GM23248 (cell line): ENCODE results near the gene ZBED2. TPM values are rescaled to one million over a fixed set of nuclear protein-coding genes. Genes with fewer than 3 reads are reported as not detected.
A peak's percentile ranks its signal among the peaks of the same experiment; 100 is the strongest.

Experiments used
- DNase-seq: peaks from one replicate; pipeline ENCODE4 v3.0.0-alpha.2; 2015
- H2AFZ ChIP-seq: fragments of 200-600 bp; sonication (generic); 2 replicates; pipeline ENCODE4 v1.6.1; 2016; ENCODE audit warnings: antibody characterized with exemption
- H3F3A ChIP-seq: fragments of 200-600 bp; sonication (generic); 2 replicates; pipeline ENCODE4 v1.6.1; 2016; ENCODE audit warnings: mild to moderate bottlenecking, antibody characterized with exemption, mixed run types; ENCODE audit not compliant: insufficient read depth
- H3K27ac ChIP-seq: fragments of 200-600 bp; sonication (generic); 2 replicates; pipeline ENCODE4 v1.5.1; 2016; ENCODE audit warnings: mild to moderate bottlenecking
- H3K27me3 ChIP-seq: fragments of 200-600 bp; sonication (generic); replicated peaks from 2 replicates; pipeline ENCODE4 v1.6.1; 2016; ENCODE audit warnings: mild to moderate bottlenecking; ENCODE audit not compliant: insufficient read depth
- H3K36me3 ChIP-seq: fragments of 200-600 bp; sonication (generic); 2 replicates; pipeline ENCODE4 v1.6.1; 2016; ENCODE audit warnings: low read depth, mild to moderate bottlenecking
- H3K4me1 ChIP-seq: fragments of 200-600 bp; sonication (generic); 2 replicates; pipeline ENCODE4 v1.6.1; 2016; ENCODE audit warnings: mild to moderate bottlenecking; ENCODE audit not compliant: insufficient read depth
- H3K4me2 ChIP-seq: fragments of 200-600 bp; sonication (generic); one replicate; pipeline ENCODE4 v1.6.1; 2016; ENCODE audit warnings: mild to moderate bottlenecking; ENCODE audit not compliant: unreplicated experiment
- H3K4me3 ChIP-seq: fragments of 200-600 bp; sonication (generic); 2 replicates; pipeline ENCODE4 v1.5.1; 2016; ENCODE audit warnings: mild to moderate bottlenecking
- H3K79me2 ChIP-seq: fragments of 200-600 bp; sonication (generic); 2 replicates; pipeline ENCODE4 v1.6.1; 2016; ENCODE audit warnings: mild to moderate bottlenecking; ENCODE audit not compliant: insufficient read depth
- H3K9ac ChIP-seq: fragments of 200-600 bp; sonication (generic); 2 replicates; pipeline ENCODE4 v1.6.1; 2016; ENCODE audit warnings: mild to moderate bottlenecking
- H3K9me2 ChIP-seq: fragments of 200-600 bp; sonication (generic); 2 replicates; pipeline ENCODE4 v1.6.1; 2016; ENCODE audit warnings: mixed run types, mild to moderate bottlenecking, moderate library complexity; ENCODE audit not compliant: insufficient read depth
- H3K9me3 ChIP-seq: fragments of 200-600 bp; sonication (generic); one replicate; pipeline ENCODE4 v1.6.1; 2017; ENCODE audit warnings: low read depth
- H4K20me1 ChIP-seq: fragments of 200-600 bp; sonication (generic); 2 replicates; pipeline ENCODE4 v1.6.0; 2016; ENCODE audit not compliant: insufficient read depth
- EZH2 ChIP-seq: fragments of 200-600 bp; sonication (generic); IDR thresholded peaks from 2 replicates; pipeline ENCODE4 v1.6.1; 2018; ENCODE audit warnings: antibody characterized with exemption, mild to moderate bottlenecking; ENCODE audit not compliant: insufficient read depth, poor library complexity, severe bottlenecking
- EZH2phosphoT487 ChIP-seq: fragments of 200-600 bp; sonication (generic); IDR thresholded peaks from 2 replicates; pipeline ENCODE4 v1.6.1; 2018; ENCODE audit warnings: antibody characterized with exemption, moderate library complexity, mild to moderate bottlenecking, low read depth; ENCODE audit not compliant: insufficient read depth
- whole genome bisulfite sequencing, 2 experiments: methylation state at CpG; one replicate each; pipeline ENCODE4 v1.1.6; 2015 to 2017; ENCODE audit warnings: low lambda C conversion rate in 2 of 2, low coverage in 1 of 2; ENCODE audit errors: missing lambda C conversion rate in 2 of 2; 5-methylcytosine and 5-hydroxymethylcytosine counted together
- in situ Hi-C: fragments of 300-500 bp; cut with MboI; formaldehyde crosslinking; loops from 2 replicates; pipeline ENCODE4 v1.15.0; 2020
- polyA plus RNA-seq: library from polyadenylated mRNA; unstranded; fragments of >200 nt; fragmentation: Nextera tagmentation; extraction: Ambion mirVana; gene quantifications from 2 replicates; pipeline ENCODE4 v1.2.1, GENCODE V29; 2016
- total RNA-seq: library from RNA; depleted of rRNA; stranded (reverse); fragments of >200 nt; shearing (Covaris generic); gene quantifications from 2 replicates; pipeline ENCODE4 v1.2.3, GENCODE V29; 2014

Gene ZBED2
- total and polyA plus RNA-seq, 2 experiments from 2014 or later, result not detected

DNA sequence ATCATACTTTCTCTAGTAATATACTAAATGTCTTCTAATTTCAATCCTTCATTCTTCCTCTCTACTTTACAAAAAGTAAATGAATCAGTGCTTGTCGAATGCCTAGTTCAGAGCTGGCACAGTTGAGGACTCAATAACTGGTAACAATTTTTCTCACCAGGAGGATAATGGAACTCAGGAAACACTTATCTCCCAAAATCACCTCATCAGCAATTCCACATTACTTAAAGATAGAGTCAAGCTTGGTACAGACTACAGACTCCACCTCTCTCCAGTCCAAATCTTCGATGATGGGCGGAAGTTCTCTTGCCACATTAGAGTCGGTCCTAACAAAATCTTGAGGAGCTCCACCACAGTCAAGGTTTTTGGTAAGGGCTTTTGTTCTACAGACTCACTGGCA is 16.3 kb downstream of the ZBED2 start:
- Histone ChIP-seq H4K20me1 (no peaks in the 10 kb centered on the region), H3K27ac (no peak overlapping the region), H3K36me3 (no peaks in the 10 kb centered on the region), H3K79me2 (no peaks in the 10 kb centered on the region), H3K4me2 (no peak overlapping the region), H3K9me3 (no peaks in the 10 kb centered on the region), H3F3A (peaks cover 14% of the 10 kb centered on the region), H2AFZ (no peak overlapping the region), H3K4me1 (peaks cover 21% of the 10 kb centered on the region), H3K4me3 (no peak overlapping the region), H3K9me2 (no peaks in the 10 kb centered on the region), H3K9ac (no peak overlapping the region), H3K27me3 (no peaks in the 10 kb centered on the region)
- DNase-seq, result no peak
- 72 to 74% methylated on average over 4 of the region's 4 CpGs for WGBS, 2 experiments
- TF ChIP-seq EZH2phosphoT487 (no peak), EZH2 (no peak)
- in situ Hi-C loops, result no loop called here

DNA sequence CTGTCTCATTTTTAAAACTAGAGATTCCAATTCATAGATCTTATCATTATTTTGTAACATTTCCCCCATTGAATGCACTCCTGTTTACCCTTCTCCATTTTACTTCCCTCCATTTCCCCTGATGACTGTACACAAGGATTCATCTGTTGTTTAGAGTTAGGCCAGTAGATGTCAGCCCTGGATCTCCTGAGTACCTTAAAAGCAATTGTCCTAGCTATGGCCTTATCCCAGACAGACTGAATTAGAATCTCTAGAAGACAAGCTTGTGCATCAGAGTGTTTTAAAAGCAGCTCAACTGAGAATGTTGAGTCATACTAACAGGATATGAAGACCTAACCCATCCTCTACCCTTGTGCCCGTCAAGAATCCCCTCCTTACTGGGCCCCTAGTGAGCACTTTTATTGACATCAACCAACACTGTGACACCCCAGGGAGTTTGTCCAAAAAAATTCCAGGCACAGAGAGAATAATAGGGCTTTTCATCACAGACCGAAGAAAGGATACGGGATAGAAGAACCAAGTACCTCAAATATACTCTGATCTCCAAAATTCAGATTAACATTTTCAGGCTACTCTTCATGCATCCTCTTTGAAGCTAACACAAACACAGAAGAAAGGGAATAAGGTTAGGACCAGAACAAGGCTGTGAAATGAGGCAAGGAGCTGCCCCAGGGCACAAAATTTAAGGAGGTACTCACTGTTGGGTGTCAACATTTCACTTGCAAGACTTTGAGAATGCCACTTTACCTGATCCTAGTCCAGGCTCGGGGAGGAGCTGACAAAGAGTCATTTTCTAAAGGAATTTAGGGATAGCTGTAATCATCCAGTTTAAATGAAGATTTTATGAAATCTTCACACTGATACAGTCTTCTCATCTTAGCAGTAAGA is 17.1 kb downstream of the ZBED2 start:
- Histone ChIP-seq H3K9me3 (no peaks in the 10 kb centered on the region), H3K9ac (no peak overlapping the region), H3F3A (peaks cover 14% of the 10 kb centered on the region), H3K4me2 (no peak overlapping the region), H3K27ac (no peak overlapping the region), H3K9me2 (no peaks in the 10 kb centered on the region), H3K4me3 (no peak overlapping the region), H3K36me3 (no peaks in the 10 kb centered on the region), H3K4me1 (peaks cover 21% of the 10 kb centered on the region), H3K79me2 (no peaks in the 10 kb centered on the region), H2AFZ (peak overlapping the region; percentile 14; the same call in 1 of the 2 replicates), H4K20me1 (no peaks in the 10 kb centered on the region), H3K27me3 (no peaks in the 10 kb centered on the region)
- in situ Hi-C loops, result no loop called here
- TF ChIP-seq EZH2phosphoT487, result no peak
- no peak for TF ChIP-seq EZH2
- peak; percentile 86 for DNase-seq
- WGBS, 2 experiments, result 57 to 60% methylated on average over 4 of the region's 4 CpGs

- Histone ChIP-seq H3K4me3 (no peak overlapping the region), H2AFZ (peak overlapping the region; percentile 13; the same call in 1 of the 2 replicates), H3K4me1 (peaks cover 15% of the 10 kb centered on the region), H3K4me2 (no peak overlapping the region), H3F3A (peaks cover 8% of the 10 kb centered on the region), H3K27me3 (no peaks in the 10 kb centered on the region), H3K36me3 (no peaks in the 10 kb centered on the region), H3K9me2 (no peaks in the 10 kb centered on the region), H4K20me1 (no peaks in the 10 kb centered on the region), H3K27ac (no peak overlapping the region), H3K79me2 (no peaks in the 10 kb centered on the region), H3K9me3 (no peaks in the 10 kb centered on the region), H3K9ac (no peak overlapping the region)
- WGBS, 2 experiments, result 7 to 8% methylated on average over 1 of the region's 1 CpG
- in situ Hi-C loops, result no loop called here
- DNase-seq, result no peak
- no peak for TF ChIP-seq EZH2phosphoT487
Measured at GRCh38 chr3:111577113-111577512, 18.0 kb downstream of the ZBED2 start.

DNA sequence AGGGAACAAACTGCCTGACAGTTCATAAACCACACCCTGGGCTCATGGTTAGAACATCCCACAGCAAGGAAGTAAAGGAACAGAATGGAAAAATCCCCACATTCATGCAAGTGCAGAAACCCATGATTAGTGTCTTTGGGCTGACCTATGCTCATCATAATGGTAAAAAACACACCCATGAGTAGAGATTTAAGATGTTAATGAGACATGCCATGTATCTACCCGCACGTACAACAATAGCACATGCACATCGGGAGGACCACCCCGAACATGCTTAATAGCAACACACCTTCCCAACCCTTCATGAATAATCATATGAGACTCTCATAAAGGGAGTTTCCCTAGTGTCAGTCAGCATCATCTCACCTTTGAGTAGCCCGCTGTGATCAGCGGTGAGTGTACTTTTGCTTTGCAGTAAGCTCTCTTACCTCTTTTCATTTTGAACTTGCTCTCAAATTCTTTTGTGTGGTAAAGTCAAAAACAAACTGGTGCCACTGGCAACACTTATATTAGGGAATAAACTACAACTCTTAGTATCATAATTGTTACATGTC is 23.2 kb downstream of the ZBED2 start:
- H3K36me3 ChIP-seq, result no peaks in the 10 kb centered on the region
- 0 out of 2 replicates have a peak, but pooled peaks cover 3% of the 10 kb centered on the region for H3K4me1 ChIP-seq
- H4K20me1 ChIP-seq, result no peaks in the 10 kb centered on the region
- no peak overlapping the region for H3K27ac ChIP-seq
- no peak overlapping the region for H2AFZ ChIP-seq
- no peak overlapping the region for H3K4me3 ChIP-seq
- H3K79me2 ChIP-seq, result no peaks in the 10 kb centered on the region
- no peaks in the 10 kb centered on the region for H3K9me3 ChIP-seq
- H3K27me3 ChIP-seq, result no peaks in the 10 kb centered on the region
- in situ Hi-C loops, result no loop called here
- DNase-seq, result no peak
- no peak overlapping the region for H3K9ac ChIP-seq
- no peaks in the 10 kb centered on the region for H3K9me2 ChIP-seq
- 76 to 81% methylated on average over 6 of the region's 6 CpGs for WGBS, 2 experiments
- H3K4me2 ChIP-seq, result no peak overlapping the region
- H3F3A ChIP-seq, result no peaks in the 10 kb centered on the region
- TF ChIP-seq EZH2phosphoT487, result no peak
- TF ChIP-seq EZH2, result no peak
